GM19239 (cell line): ENCODE measurements around the gene COMMD9.

ENCODE experiments used
- DNase-seq: peaks from one replicate; pipeline ENCODE4 v3.0.0; 2011; ENCODE audit warnings: low spot score; ENCODE audit not compliant: insufficient read length
- FAIRE-seq: peaks from 2 replicates; lab custom pipeline; 2011; peaks lifted over from hg19 to GRCh38; lab: Jason Lieb, UNC

The COMMD9 gene

DNA sequence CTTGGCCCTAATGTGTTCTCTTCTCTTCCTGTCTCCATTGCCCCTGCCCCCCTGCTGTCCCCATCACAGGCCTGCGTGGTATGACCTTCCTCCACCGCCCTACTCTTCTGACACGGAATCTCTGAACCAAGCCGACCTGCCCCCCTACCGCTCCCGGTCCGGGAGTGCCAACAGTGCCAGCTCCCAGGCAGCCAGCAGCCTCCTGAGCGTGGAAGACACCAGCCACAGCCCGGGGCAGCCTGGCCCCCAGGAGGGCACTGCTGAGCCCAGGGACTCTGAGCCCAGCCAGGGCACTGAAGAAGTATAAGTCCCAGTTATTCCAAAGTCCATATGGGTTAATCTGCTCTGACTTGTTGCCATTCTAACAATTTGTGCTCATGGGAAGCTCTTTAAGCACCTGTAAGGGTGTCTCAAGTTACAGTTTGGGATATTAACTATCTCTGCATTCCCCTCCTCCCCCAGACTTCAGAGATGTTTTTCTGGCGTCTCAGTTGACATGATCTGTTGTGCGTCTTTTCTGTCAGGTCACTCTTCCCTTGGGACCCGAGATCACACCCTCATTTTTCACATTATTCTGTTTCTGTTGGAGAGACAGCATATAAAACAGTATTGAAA is 60.0 kb downstream of the COMMD9 start:
- DNase-seq (no peak), FAIRE-seq (no peak)

DNA sequence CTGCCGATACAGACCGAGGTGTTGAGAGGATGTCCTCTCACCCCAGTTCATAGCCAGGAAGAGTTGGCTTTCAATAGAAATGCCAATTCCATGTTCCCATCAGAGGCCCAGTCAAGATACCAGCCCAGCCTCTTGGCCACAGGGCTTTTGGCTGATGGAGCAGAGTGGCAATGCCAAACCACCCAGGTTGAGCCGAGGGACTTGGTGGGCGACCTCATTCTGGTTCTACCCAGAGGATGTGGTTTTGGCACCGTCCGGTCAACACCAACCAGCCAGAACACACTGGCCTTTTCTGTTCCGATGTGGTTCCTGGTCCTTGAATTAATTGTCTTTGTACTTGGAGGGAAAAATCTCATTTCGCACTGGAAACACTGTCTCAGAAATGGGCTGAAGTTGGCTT is 60.5 kb downstream of the COMMD9 start:
- FAIRE-seq (no peak), DNase-seq (no peak)

DNA sequence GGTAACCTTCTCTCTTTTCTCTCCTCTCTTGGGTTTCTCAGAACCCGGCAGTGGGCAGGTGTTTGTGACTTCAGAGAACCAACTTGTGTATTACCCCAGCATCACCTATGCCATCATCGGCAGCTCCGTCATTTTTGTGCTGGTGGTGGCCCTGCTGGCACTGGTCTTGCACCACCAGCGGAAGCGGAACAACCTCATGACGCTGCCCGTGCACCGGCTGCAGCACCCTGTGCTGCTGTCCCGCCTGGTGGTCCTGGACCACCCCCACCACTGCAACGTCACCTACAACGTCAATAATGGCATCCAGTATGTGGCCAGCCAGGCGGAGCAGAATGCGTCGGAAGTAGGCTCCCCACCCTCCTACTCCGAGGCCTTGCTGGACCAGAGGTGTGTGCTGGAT is 62.2 kb downstream of the COMMD9 start:
- no peak for FAIRE-seq

DNA sequence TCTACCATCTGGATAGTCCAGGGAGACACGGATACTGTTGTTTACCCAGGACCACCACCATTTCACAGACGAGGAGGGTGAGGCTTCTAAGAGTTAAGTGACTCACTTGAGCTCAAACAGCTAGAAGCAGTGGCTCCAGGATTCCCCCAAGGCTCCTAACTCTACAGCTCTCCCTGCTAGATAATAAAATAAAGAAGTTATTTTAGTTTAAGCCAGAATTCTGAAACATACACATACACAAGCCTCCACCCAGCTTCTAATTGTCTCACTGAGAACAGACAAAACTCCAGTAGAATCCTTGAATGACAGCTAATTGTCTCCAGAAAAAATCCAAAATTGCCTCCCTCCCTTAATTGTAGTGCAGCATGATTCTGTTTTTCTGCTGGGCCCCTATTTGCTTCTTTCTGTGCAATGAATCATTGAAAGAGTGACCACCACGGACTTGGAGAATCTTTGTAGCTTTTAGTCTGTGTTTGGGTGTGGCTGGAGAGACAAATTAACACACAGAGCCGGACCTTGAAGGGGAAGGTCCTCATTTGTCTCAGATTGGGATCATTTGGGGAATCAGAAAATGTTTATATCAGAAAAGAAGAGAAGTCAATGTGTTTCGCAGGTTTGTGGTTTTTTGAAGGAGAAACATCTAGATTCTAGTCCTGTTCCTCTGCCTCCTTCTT is 64.9 kb downstream of the COMMD9 start:
- FAIRE-seq (no peak), DNase-seq (no peak)

More for the DNA sequence above, 62.2 kb downstream of the COMMD9 start:
- DNase-seq, result no peak

DNA sequence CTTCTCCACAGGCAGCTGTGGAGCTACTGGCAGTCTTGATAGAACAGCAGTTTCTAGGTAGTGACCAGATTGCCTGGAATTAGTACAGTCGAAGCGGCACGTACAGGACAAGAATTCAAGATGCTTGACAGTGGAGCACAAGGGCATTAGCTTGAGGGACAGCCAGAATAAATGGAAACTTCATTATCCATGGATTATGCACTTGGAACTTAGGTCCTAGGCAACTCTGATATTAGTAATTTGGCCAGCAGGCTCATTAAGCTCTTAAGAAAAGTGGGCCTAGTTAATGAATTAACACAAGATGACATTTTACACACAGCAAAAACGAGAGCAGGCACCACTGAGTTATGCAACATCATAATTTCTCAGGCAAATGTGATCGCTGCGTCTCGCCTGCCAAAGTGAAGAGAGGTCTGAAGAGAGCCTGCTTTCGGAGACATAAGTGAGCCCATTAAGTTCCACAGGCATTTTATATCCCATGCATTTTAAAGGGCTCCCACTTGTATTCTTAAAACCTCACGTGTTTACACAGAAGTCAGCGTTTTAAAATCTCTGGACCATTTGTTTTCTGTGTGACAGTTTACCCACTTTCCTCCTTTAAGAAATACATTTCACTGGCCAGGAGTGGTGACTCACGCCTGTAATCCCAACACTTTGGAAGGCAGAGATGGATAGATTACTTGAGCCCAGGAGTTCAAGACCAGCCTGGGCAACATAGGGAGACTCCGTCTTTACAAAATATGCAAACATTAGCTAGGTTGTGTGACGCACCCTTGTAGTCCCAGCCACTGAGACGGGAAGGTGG is 66.2 kb downstream of the COMMD9 start:
- FAIRE-seq (no peak), DNase-seq (no peak)
